GM20000 (cell line): ENCODE measurements around the gene BHMT2.

ENCODE experiments used
- DNase-seq: peaks from one replicate; pipeline ENCODE4 v3.0.0; 2012; ENCODE audit warnings: low spot score
- CTCF ChIP-seq: IDR thresholded peaks from 2 replicates; pipeline ENCODE4 v1.5.1; 2012; ENCODE audit warnings: mild to moderate bottlenecking, control low read depth; ENCODE audit errors: extremely low read depth, missing control alignments

The BHMT2 gene

DNA sequence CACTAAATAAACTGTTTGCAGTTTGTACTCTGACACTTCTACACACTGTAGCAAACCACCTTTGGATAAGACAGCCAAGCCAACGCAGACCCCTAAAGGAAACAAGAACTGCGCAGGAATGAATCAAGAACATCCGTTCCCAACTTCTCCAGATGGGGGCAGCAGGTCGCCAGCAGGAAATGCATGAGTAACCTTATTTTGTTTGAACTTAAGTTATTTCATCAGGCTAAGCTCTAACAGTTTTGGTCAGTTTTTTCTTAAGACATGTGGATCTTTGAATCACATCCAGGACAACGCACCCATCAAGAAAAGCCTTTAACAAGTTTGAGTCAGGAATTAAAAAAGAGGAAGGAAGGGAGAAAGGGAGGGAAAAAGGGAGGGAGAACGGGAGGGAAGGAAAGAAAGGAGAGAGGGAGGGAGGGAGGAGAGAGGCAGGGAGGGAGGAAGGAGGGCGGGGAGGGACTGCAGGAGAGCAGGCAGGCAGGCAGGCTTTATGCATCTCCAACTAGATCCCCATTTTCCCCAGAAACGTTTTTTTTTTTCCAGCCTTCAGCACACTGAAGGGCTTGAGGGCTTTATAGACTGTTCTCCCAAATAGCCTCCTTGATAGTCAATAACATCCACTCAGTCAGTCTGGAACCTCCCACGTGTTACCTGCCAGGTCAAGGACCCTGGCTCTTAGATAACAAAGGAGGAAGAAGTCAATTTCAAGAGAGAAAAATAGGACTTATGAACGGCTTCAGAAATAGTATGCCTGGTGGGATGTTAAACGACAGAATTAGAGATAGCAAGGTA, 64.3 kb downstream of the BHMT2 start:
- DNase-seq, result peak; percentile 71

DNA sequence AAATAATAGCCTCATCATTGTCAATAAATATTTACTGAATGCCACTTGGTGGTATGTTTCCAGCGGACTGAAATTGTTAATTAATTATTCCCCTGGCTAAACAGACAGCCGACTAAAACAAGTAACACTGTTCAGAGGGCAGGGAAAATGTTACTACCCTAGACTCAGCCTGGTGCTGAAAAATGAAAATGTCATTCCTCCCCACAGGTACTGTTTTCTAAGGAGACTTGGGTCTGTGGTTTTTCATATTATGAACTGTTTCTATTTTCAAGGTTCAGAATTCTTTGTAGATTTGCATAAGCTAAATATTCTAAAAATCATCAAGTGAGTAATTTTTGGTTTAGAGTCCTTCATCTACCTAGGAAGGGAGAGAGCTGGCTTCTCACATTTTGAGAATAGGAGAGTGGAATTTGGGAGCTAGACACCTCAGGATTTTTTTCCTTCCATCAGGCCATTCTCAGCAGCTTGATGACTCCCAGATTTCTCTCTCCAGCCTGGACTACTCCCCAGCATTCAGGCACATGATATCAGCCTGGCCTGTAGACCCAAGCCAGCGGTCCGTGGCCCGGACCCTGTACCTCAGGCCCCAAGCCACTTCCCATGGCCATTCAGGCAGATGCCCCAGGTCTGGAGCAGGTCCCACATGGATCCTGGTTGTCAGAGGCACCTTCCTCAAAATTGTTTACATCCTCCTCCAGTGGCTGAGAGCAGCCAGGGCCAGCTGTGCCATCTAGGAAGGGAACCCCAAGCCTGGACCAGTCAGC, 66.4 kb downstream of the BHMT2 start:
- TF ChIP-seq CTCF, result no peak
- DNase-seq, result no peak

More for the DNA sequence above, 64.3 kb downstream of the BHMT2 start:
- peak; percentile 69 for TF ChIP-seq CTCF

- TF ChIP-seq CTCF, result no peak
- no peak for DNase-seq
Observed at GRCh38 chr5:79136618-79137017, 67.1 kb downstream of the BHMT2 start.
